HepG2 (cell line): Measurements from ENCODE around the gene ARHGDIA. TPM values are rescaled to one million over a fixed set of nuclear protein-coding genes. Genes with fewer than 3 reads are reported as not detected.

Experiments
- ARNTL ChIP-seq: sonication (generic); formaldehyde crosslinking; IDR thresholded peaks from 2 replicates; pipeline ENCODE4 v1.4.0; 2020; ENCODE audit warnings: mild to moderate bottlenecking, missing genetic modification reagents
- CAMTA2 ChIP-seq: sonication (generic); formaldehyde crosslinking; IDR thresholded peaks from 2 replicates; pipeline ENCODE4 v1.4.0; 2020; ENCODE audit warnings: mild to moderate bottlenecking, missing genetic modification reagents, borderline replicate concordance
- CEBPB ChIP-seq: IDR thresholded peaks from 2 replicates; pipeline ENCODE4 v1.6.1; 2011; ENCODE audit warnings: low read depth, low read length, improper control_type of control experiment, borderline replicate concordance
- CSRNP2 ChIP-seq: sonication (generic); formaldehyde crosslinking; conservative IDR thresholded peaks from 2 replicates; pipeline ENCODE4 v1.8.0; 2022; ENCODE audit warnings: low read depth, missing genetic modification reagents
- HINFP ChIP-seq: sonication (generic); formaldehyde crosslinking; IDR thresholded peaks from 2 replicates; pipeline ENCODE4 v1.4.0; 2020; ENCODE audit warnings: low read depth, mild to moderate bottlenecking, missing genetic modification reagents
- HIVEP1 ChIP-seq: sonication (generic); formaldehyde crosslinking; IDR thresholded peaks from 2 replicates; pipeline ENCODE4 v1.4.0; 2020; ENCODE audit warnings: mild to moderate bottlenecking, missing genetic modification reagents
- MAFK ChIP-seq, 2 experiments: IDR thresholded peaks in 1 of 2; conservative IDR thresholded peaks in 1 of 2; 2 replicates each; pipeline ENCODE4 v1.6.1; 2011; ENCODE audit warnings: improper control_type of control experiment in 2 of 2, low read length in 2 of 2
- NCOA1 ChIP-seq: sonication (generic); formaldehyde crosslinking; IDR thresholded peaks from 2 replicates; pipeline ENCODE4 v1.9.0; 2021; ENCODE audit warnings: missing genetic modification reagents
- NPAS2 ChIP-seq: sonication (generic); formaldehyde crosslinking; IDR thresholded peaks from 2 replicates; pipeline ENCODE4 v1.8.0; 2022; ENCODE audit warnings: mild to moderate bottlenecking, missing genetic modification reagents, borderline replicate concordance
- ONECUT2 ChIP-seq: sonication (generic); formaldehyde crosslinking; IDR thresholded peaks from 2 replicates; pipeline ENCODE4 v1.4.0; 2020; ENCODE audit warnings: missing genetic modification reagents
- PHF21A ChIP-seq: sonication (generic); formaldehyde crosslinking; IDR thresholded peaks from 2 replicates; pipeline ENCODE4 v1.5.0; 2020; ENCODE audit warnings: mild to moderate bottlenecking, missing genetic modification reagents
- POLR2AphosphoS5 ChIP-seq: IDR thresholded peaks from 2 replicates; pipeline ENCODE4 v1.6.1; 2012; ENCODE audit warnings: low read depth, low read length
- SNRNP70 ChIP-seq: fragments of 200-400 bp; formaldehyde crosslinking; IDR thresholded peaks from 2 replicates; pipeline ENCODE4 v1.6.1; 2017; ENCODE audit warnings: mild to moderate bottlenecking, low read depth, low read length, moderate library complexity
- THAP9 ChIP-seq: sonication (generic); formaldehyde crosslinking; IDR thresholded peaks from 2 replicates; pipeline ENCODE4; 2020; ENCODE audit warnings: missing genetic modification reagents, mild to moderate bottlenecking, borderline replicate concordance
- ZNF589 ChIP-seq: sonication (generic); formaldehyde crosslinking; conservative IDR thresholded peaks from 2 replicates; pipeline ENCODE4 v1.8.0; 2022; ENCODE audit warnings: mild to moderate bottlenecking, moderate library complexity, missing genetic modification reagents
- ZNF629 ChIP-seq: sonication (generic); formaldehyde crosslinking; conservative IDR thresholded peaks from 2 replicates; pipeline ENCODE4 v1.5.0; 2020; ENCODE audit warnings: missing genetic modification reagents
- ZNF777 ChIP-seq: sonication (generic); formaldehyde crosslinking; IDR thresholded peaks from 2 replicates; pipeline ENCODE4 v1.4.0; 2020; ENCODE audit warnings: missing genetic modification reagents
- ZNF784 ChIP-seq: sonication (generic); formaldehyde crosslinking; IDR thresholded peaks from 2 replicates; pipeline ENCODE4 v1.5.1; 2020; ENCODE audit warnings: missing genetic modification reagents, mild to moderate bottlenecking, borderline replicate concordance
- polyA plus RNA-seq, 8 experiments: library from polyadenylated mRNA; depleted of rRNA in 3 of 8; stranded (reverse) in 7 of 8; unstranded in 1 of 8; fragments of >200 nt; fragmentation: Illumina TruSeq in 4 of 8; extraction: Trizol in 4 of 8; gene quantifications; 2 replicates each; pipeline versions ENCODE4 v1.2.1 to v1.2.3, GENCODE V29; 2011 to 2016; ENCODE audit warnings: low read depth in 4 of 8, missing spikeins in 1 of 8, mixed read lengths in 1 of 8; ENCODE audit not compliant: insufficient read depth in 1 of 8
- total RNA-seq, 5 experiments: library from RNA; depleted of rRNA; stranded (reverse); fragments of >200 nt; fragmentation: Illumina TruSeq; extraction: Trizol; gene quantifications; 2 replicates each; pipeline ENCODE4 v1.2.3, GENCODE V29; 2016; ENCODE audit warnings: low read depth in 1 of 5
- TF ChIP-seq, protein P1 (sequence below): IDR thresholded peaks from 2 replicates; pipeline ENCODE4 v1.6.1; 2016; ENCODE audit warnings: missing genetic modification reagents, missing compliant biosample characterization
- TF ChIP-seq, protein P2 (sequence below): sonication (generic); formaldehyde crosslinking; IDR thresholded peaks from 2 replicates; pipeline ENCODE4 v1.4.0; 2020; ENCODE audit warnings: mild to moderate bottlenecking, low read depth, missing genetic modification reagents
- TF ChIP-seq, protein P3 (sequence below): sonication (generic); formaldehyde crosslinking; IDR thresholded peaks from 2 replicates; pipeline ENCODE4 v1.4.0; 2020; ENCODE audit warnings: missing genetic modification reagents, borderline replicate concordance

ARHGDIA gene
- total and polyA plus RNA-seq, 2 of the 13 experiments (the other 11 are each of a cell fraction or from before 2014, with no cell fraction given), result 40.0 to 64.0 TPM

DNA sequence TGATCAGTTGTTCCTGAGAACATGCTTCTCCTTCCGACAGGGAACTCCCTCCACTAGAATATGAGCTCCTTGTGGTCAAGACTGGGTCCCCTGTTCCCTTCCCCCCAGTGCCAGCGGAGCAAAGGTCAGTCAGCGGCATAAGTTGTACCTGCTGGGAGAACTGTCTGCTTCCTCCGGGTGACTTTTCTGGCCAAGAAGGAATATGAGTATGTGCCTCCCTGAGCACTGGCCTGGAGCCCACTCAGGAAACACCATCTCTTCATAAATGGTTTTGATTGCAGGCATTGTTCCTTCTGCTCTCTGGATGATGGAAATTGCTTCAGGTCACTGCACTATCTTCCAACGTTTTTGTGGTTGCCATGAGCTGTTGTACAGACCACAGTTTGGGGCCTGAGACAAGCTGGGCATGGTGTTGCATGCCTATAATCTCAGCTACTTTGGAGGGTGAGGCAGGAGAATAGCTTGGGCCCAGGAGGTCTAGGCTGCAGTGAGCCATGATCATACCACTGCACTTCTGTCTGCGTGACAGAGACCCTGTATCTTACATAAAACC is 7.9 kb downstream of the ARHGDIA start (continued):
- no peak for TF ChIP-seq ZNF777 (CRISPR knock-in tag)
- TF ChIP-seq, protein P1, sequence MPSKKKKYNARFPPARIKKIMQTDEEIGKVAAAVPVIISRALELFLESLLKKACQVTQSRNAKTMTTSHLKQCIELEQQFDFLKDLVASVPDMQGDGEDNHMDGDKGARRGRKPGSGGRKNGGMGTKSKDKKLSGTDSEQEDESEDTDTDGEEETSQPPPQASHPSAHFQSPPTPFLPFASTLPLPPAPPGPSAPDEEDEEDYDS, result no peak
- TF ChIP-seq POLR2AphosphoS5, result no peak; the same call in 1 of the 2 replicates
- TF ChIP-seq ONECUT2 (CRISPR knock-in tag), result no peak
- 0 out of 2 replicates have a peak, but pooled peaks have one; percentile 16 for TF ChIP-seq THAP9
- TF ChIP-seq ZNF629 (CRISPR knock-in tag), result no peak
- TF ChIP-seq CAMTA2, result no peak
- TF ChIP-seq MAFK (conservative IDR thresholded peaks at IDR 0.05 in 1 of 2, IDR thresholded peaks at IDR 0.05 in 1 of 2; ENCODE audit: low read length in 2 of 2), result no peak
- TF ChIP-seq ZNF589 (CRISPR knock-in tag), result no peak
- TF ChIP-seq PHF21A (CRISPR knock-in tag), result no peak
- no peak; the same call in 1 of the 2 replicates for TF ChIP-seq ARNTL (CRISPR knock-in tag)
- TF ChIP-seq ZNF784 (CRISPR knock-in tag), result no peak
- TF ChIP-seq, protein P2, sequence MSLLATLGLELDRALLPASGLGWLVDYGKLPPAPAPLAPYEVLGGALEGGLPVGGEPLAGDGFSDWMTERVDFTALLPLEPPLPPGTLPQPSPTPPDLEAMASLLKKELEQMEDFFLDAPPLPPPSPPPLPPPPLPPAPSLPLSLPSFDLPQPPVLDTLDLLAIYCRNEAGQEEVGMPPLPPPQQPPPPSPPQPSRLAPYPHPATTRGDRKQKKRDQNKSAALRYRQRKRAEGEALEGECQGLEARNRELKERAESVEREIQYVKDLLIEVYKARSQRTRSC, result no peak
- TF ChIP-seq, protein P3, sequence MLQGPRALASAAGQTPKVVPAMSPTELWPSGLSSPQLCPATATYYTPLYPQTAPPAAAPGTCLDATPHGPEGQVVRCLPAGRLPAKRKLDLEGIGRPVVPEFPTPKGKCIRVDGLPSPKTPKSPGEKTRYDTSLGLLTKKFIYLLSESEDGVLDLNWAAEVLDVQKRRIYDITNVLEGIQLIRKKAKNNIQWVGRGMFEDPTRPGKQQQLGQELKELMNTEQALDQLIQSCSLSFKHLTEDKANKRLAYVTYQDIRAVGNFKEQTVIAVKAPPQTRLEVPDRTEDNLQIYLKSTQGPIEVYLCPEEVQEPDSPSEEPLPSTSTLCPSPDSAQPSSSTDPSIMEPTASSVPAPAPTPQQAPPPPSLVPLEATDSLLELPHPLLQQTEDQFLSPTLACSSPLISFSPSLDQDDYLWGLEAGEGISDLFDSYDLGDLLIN (CRISPR knock-in tag), result no peak
- TF ChIP-seq SNRNP70, result no peak
- TF ChIP-seq CEBPB, result no peak
- no peak for TF ChIP-seq NPAS2 (CRISPR knock-in tag)
- TF ChIP-seq NCOA1 (CRISPR knock-in tag), result no peak; the same call in 1 of the 2 replicates
- no peak for TF ChIP-seq CSRNP2 (CRISPR knock-in tag)
- TF ChIP-seq HIVEP1, result 0 out of 2 replicates have a peak, but pooled peaks have one; percentile 42
- no peak for TF ChIP-seq HINFP (CRISPR knock-in tag)
